NCI-H1048 (cell line): Measurements from ENCODE around the gene AKIRIN2.
"Not testable (repeated sequence)": the region's sequence is repeated elsewhere in the genome, so short reads cannot be mapped to it uniquely, and the experiment has no call there.

Experiments used
- DNase-seq: peaks from one replicate; lab custom pipeline; 2025; lab: John Stamatoyannopoulos, UW

AKIRIN2 gene

GRCh38 chr6:87687893-87688292 lies 14.1 kb downstream of the AKIRIN2 start:
- not testable (repeated sequence) for DNase-seq

- DNase-seq = no peak
Observed at GRCh38 chr6:87687296-87687695, 14.7 kb downstream of the AKIRIN2 start.

- DNase-seq = not testable (repeated sequence)
Observed at GRCh38 chr6:87686636-87687205, 15.3 kb downstream of the AKIRIN2 start.

- no peak for DNase-seq
Observed at GRCh38 chr6:87684895-87685654, 17.0 kb downstream of the AKIRIN2 start.

- DNase-seq = no peak
Observed at GRCh38 chr6:87683890-87684289, 18.1 kb downstream of the AKIRIN2 start.

GRCh38 chr6:87682310-87682709 lies 19.7 kb downstream of the AKIRIN2 start:
- no peak for DNase-seq

GRCh38 chr6:87675004-87675681 lies 26.9 kb downstream of the AKIRIN2 start:
- no peak for DNase-seq

- DNase-seq = no peak
Observed at GRCh38 chr6:87674290-87674689, 27.7 kb downstream of the AKIRIN2 start.

- no peak for DNase-seq
Observed at GRCh38 chr6:87673237-87673636, 28.8 kb downstream of the AKIRIN2 start.

- DNase-seq = no peak
Observed at GRCh38 chr6:87672641-87673040, 29.4 kb downstream of the AKIRIN2 start.

GRCh38 chr6:87671555-87672029 lies 30.4 kb downstream of the AKIRIN2 start:
- DNase-seq = no peak

- no peak for DNase-seq
Observed at GRCh38 chr6:87670707-87671106, 31.3 kb downstream of the AKIRIN2 start.

- DNase-seq = no peak
Observed at GRCh38 chr6:87669051-87669450, 33.0 kb downstream of the AKIRIN2 start.

GRCh38 chr6:87668013-87668412 lies 34.0 kb downstream of the AKIRIN2 start:
- DNase-seq = no peak

- DNase-seq = no peak
Observed at GRCh38 chr6:87667032-87667431, 35.0 kb downstream of the AKIRIN2 start.

GRCh38 chr6:87664921-87665485 lies 37.0 kb downstream of the AKIRIN2 start:
- DNase-seq = no peak

- DNase-seq = no peak
Observed at GRCh38 chr6:87663434-87663833, 38.6 kb downstream of the AKIRIN2 start.

GRCh38 chr6:87661503-87661902 lies 40.5 kb downstream of the AKIRIN2 start:
- no peak for DNase-seq

- no peak for DNase-seq
Observed at GRCh38 chr6:87661016-87661415, 41.0 kb downstream of the AKIRIN2 start.

GRCh38 chr6:87660226-87660911 lies 41.7 kb downstream of the AKIRIN2 start:
- DNase-seq = no peak

- DNase-seq = no peak
Observed at GRCh38 chr6:87658516-87658915, 43.5 kb downstream of the AKIRIN2 start.

GRCh38 chr6:87656857-87657256 lies 45.2 kb downstream of the AKIRIN2 start:
- no peak for DNase-seq
